Activated CD8-positive, alpha-beta T cell treated with anti-CD3 and anti-CD28 coated beads for 36 hours (primary cell): ENCODE results near the gene PHF11. TPM values are rescaled to one million over a fixed set of nuclear protein-coding genes. Genes with fewer than 3 reads are reported as not detected.

ENCODE experiments used
- ATAC-seq: fragments of 200-7000 bp; cut with Tn5 transposase; one replicate; pipeline ENCODE4 v1.10.0; 2021; ENCODE audit warnings: mild to moderate bottlenecking, moderate library complexity
- CTCF ChIA-PET: fragments of 350-600 bp; sonication (Branson Sonifier 250); formaldehyde crosslinking; loops from one replicate; lab custom pipeline; 2021; ENCODE audit warnings: antibody characterized with exemption; lab: Charles Lee
- POLR2A ChIA-PET: fragments of 350-600 bp; sonication (Branson Sonifier 250); formaldehyde crosslinking; loops from one replicate; lab custom pipeline; 2021; ENCODE audit warnings: antibody characterized with exemption; lab: Charles Lee
- DNase-seq: peaks from one replicate; pipeline ENCODE4 v3.0.0-alpha.2; 2020
- H3K27ac Mint-ChIP-seq: one replicate; pipeline ENCODE4 v1.8.0; 2021; ENCODE audit warnings: mild to moderate bottlenecking, mixed read lengths
- H3K27me3 Mint-ChIP-seq: one replicate; pipeline ENCODE4 v1.8.0; 2021; ENCODE audit warnings: mixed read lengths
- H3K36me3 Mint-ChIP-seq: one replicate; pipeline ENCODE4 v1.8.0; 2021; ENCODE audit warnings: low read depth, mixed read lengths
- H3K4me1 Mint-ChIP-seq: one replicate; pipeline ENCODE4 v1.8.0; 2021; ENCODE audit warnings: low read depth, mixed read lengths
- H3K4me3 Mint-ChIP-seq: one replicate; pipeline ENCODE4 v1.8.0; 2021; ENCODE audit warnings: mild to moderate bottlenecking, moderate library complexity, mixed read lengths
- H3K9me3 Mint-ChIP-seq: one replicate; pipeline ENCODE4 v1.8.0; 2021; ENCODE audit warnings: mixed read lengths
- CTCF ChIP-seq: fragments of 200-600 bp; IDR thresholded peaks from one replicate; pipeline ENCODE4 v1.8.0; 2022; ENCODE audit warnings: antibody characterized with exemption, mild to moderate bottlenecking
- intact Hi-C: fragments of 100-400 bp; cut with micrococcal nuclease; formaldehyde crosslinking; loops from one replicate; pipeline ENCODE4 v1.10.0; 2022
- total RNA-seq, 2 experiments: library from RNA; stranded (reverse); gene quantifications; one replicate each; pipeline ENCODE4 v1.2.3, GENCODE V29; 2021

Gene PHF11
- total RNA-seq, 2 experiments from 2014 or later: 59.3 to 62.6 TPM

GRCh38 chr13:49466292-49466838 lies 29.4 kb upstream of the PHF11 start:
- POLR2A ChIA-PET: no interaction called here
- intact Hi-C loops: no loop called here
- no peak for TF ChIP-seq CTCF
- no peaks in the 10 kb centered on the region for H3K27me3 Mint-ChIP-seq
- no peaks in the 10 kb centered on the region for H3K4me1 Mint-ChIP-seq
- CTCF ChIA-PET: no interaction called here
- ATAC-seq (no peak), DNase-seq (no peak)
- H3K27ac Mint-ChIP-seq: no peak overlapping the region
- H3K4me3 Mint-ChIP-seq: no peak overlapping the region
- H3K36me3 Mint-ChIP-seq: peaks cover 46% of the 10 kb centered on the region
- H3K9me3 Mint-ChIP-seq: peaks cover 8% of the 10 kb centered on the region

GRCh38 chr13:49472186-49472585 lies 23.6 kb upstream of the PHF11 start:
- ChIA-PET POLR2A (no interaction called here), CTCF (interaction anchor here (1.4 kb wide), 1 partner anchor 136 kb away, joined by 3 read pairs; no protein-coding TSS in a partner anchor)
- DNase-seq: no peak
- intact Hi-C loops: no loop called here
- peaks cover 16% of the 10 kb centered on the region for H3K36me3 Mint-ChIP-seq
- no peaks in the 10 kb centered on the region for H3K4me1 Mint-ChIP-seq
- H3K4me3 Mint-ChIP-seq: no peak overlapping the region
- H3K9me3 Mint-ChIP-seq: no peaks in the 10 kb centered on the region
- TF ChIP-seq CTCF: no peak
- H3K27me3 Mint-ChIP-seq: no peaks in the 10 kb centered on the region
- no peak overlapping the region for H3K27ac Mint-ChIP-seq
- ATAC-seq: no peak

GRCh38 chr13:49476529-49476928 lies 19.2 kb upstream of the PHF11 start:
- Mint-ChIP-seq H3K27me3 (no peaks in the 10 kb centered on the region), H3K36me3 (peaks cover 14% of the 10 kb centered on the region), H3K4me3 (no peak overlapping the region), H3K4me1 (no peaks in the 10 kb centered on the region), H3K27ac (no peak overlapping the region), H3K9me3 (no peaks in the 10 kb centered on the region)
- intact Hi-C loops: no loop called here
- ATAC-seq (no peak), DNase-seq (no peak)
- CTCF ChIA-PET: no interaction called here
- POLR2A ChIA-PET: no interaction called here
- TF ChIP-seq CTCF: no peak

GRCh38 chr13:49481788-49482187 lies 14.0 kb upstream of the PHF11 start:
- CTCF ChIA-PET: interaction anchor here (1.4 to 1.6 kb wide), 2 partner anchors 12 to 14 kb away, joined by 3 read pairs; partner anchors contain the start of gene PHF11
- intact Hi-C loops: no loop called here

More at GRCh38 chr13:49481788-49482187, 14.0 kb upstream of the PHF11 start:
- Mint-ChIP-seq H3K27ac (no peak overlapping the region), H3K36me3 (peaks cover 30% of the 10 kb centered on the region), H3K9me3 (no peaks in the 10 kb centered on the region), H3K27me3 (no peaks in the 10 kb centered on the region), H3K4me1 (no peaks in the 10 kb centered on the region), H3K4me3 (no peak overlapping the region)
- no peak for TF ChIP-seq CTCF
- DNase-seq (no peak), ATAC-seq (no peak)
- POLR2A ChIA-PET: interaction anchor here (2.2 kb wide), 1 partner anchor 12 kb away, joined by 5 read pairs; no protein-coding TSS in a partner anchor
